Lung (tissue), 12 donors: Measurements from ENCODE around the gene FIS1. TPM values are rescaled to one million over a fixed set of nuclear protein-coding genes. Genes with fewer than 3 reads are reported as not detected.
"Not testable (repeated sequence)": the region's sequence is repeated elsewhere in the genome, so short reads cannot be mapped to it uniquely, and the experiment has no call there.

ENCODE experiments used
- ATAC-seq: fragments of 200-7000 bp; cut with Tn5 transposase; one replicate; pipeline ENCODE4 v1.9.1; 2020; ENCODE audit warnings: moderate number of reproducible peaks; ENCODE audit not compliant: insufficient read depth, low FRiP score
- DNase-seq, 3 donors: peaks; one replicate each; pipeline ENCODE4 v3.0.0-alpha.2; 2013 to 2017
- H3K27ac ChIP-seq, 2 donors: one replicate each; pipeline ENCODE4 v1.5.1; 2013; ENCODE audit warnings: mild to moderate bottlenecking in 2 of 2, moderate library complexity in 2 of 2, control low read depth in 1 of 2, inconsistent platforms in 1 of 2, low read depth in 1 of 2, low read length in 1 of 2
- H3K27me3 ChIP-seq, 3 donors: one replicate each; pipeline ENCODE4 v1.5.1; 2013; ENCODE audit warnings: low read length in 2 of 3; ENCODE audit not compliant: control insufficient read depth in 3 of 3, insufficient read depth in 3 of 3
- H3K36me3 ChIP-seq, 4 donors: one replicate each; pipeline ENCODE4 v1.5.1; 2013; ENCODE audit warnings: low read length in 4 of 4, mild to moderate bottlenecking in 1 of 4, moderate library complexity in 1 of 4; ENCODE audit not compliant: control insufficient read depth in 4 of 4, insufficient read depth in 4 of 4
- H3K4me1 ChIP-seq, 5 donors: one replicate each; pipeline ENCODE4 v1.5.1; 2013; ENCODE audit warnings: low read length in 5 of 5, mild to moderate bottlenecking in 2 of 5, moderate library complexity in 1 of 5; ENCODE audit not compliant: control insufficient read depth in 5 of 5, insufficient read depth in 5 of 5
- H3K4me3 ChIP-seq: one replicate; pipeline ENCODE4 v1.5.1; 2013; ENCODE audit warnings: mild to moderate bottlenecking, control low read depth, moderate library complexity
- H3K9ac ChIP-seq, 2 donors: one replicate each; pipeline ENCODE4 v1.5.1; 2013; ENCODE audit warnings: low read length in 2 of 2, control low read depth in 1 of 2; ENCODE audit not compliant: insufficient read depth in 1 of 2
- H3K9me3 ChIP-seq, 4 donors: one replicate each; pipeline ENCODE4 v1.5.1; 2013; ENCODE audit warnings: low read length in 3 of 4, mild to moderate bottlenecking in 1 of 4, moderate library complexity in 1 of 4; ENCODE audit not compliant: control insufficient read depth in 4 of 4, insufficient read depth in 3 of 4
- CTCF ChIP-seq: IDR thresholded peaks from 2 replicates; pipeline ENCODE4 v1.5.1; 2012; ENCODE audit warnings: mild to moderate bottlenecking; ENCODE audit errors: control extremely low read depth, extremely low read depth
- WGBS, 2 donors: extraction: QIAGEN DNeasy Blood & Tissue Kit; methylation state at CpG; one replicate each; pipeline ENCODE4 v1.1.7; 2013; 5-methylcytosine and 5-hydroxymethylcytosine counted together
- polyA plus RNA-seq, 2 donors: library from polyadenylated mRNA; stranded (reverse); fragments of 200-250 nt; gene quantifications; one replicate each; pipeline ENCODE4 v1.2.1, GENCODE V29; 2013
- total RNA-seq, 2 donors: library from RNA; depleted of rRNA in 1 of 2; stranded (reverse); fragments of >200 nt in 1 of 2; gene quantifications; one replicate each; pipeline ENCODE4 v1.2.1, GENCODE V29; 2014 to 2021
- donor health status: control.
- donor health status: control.
- donor health status: Bipolar disorder and iron deficiency.
- donor health status: healthy.
- donor health status: DM: yes; HTN: yes; CAD: no.

Gene FIS1
- total and polyA plus RNA-seq, 4 donors: 109 to 235 (median 159) TPM

GRCh38 chr7:101285171-101285570 is 40.3 kb upstream of the FIS1 start:
- peaks cover 0 to 2% (median 0%) of the 10 kb centered on the region in 4 donors for H3K9me3 ChIP-seq
- no peak for TF ChIP-seq CTCF
- H3K27ac ChIP-seq: no peak overlapping the region
- H3K36me3 ChIP-seq: no peaks in the 10 kb centered on the region
- DNase-seq: no peak
- 82 to 90% methylated on average over 9 of the region's 9 CpGs for whole genome bisulfite sequencing, 2 donors
- peaks cover 0 to 3% (median 0%) of the 10 kb centered on the region in 5 donors for H3K4me1 ChIP-seq
- H3K9ac ChIP-seq: no peak overlapping the region
- H3K4me3 ChIP-seq: no peak overlapping the region
- peaks cover 0 to 5% (median 0%) of the 10 kb centered on the region in 3 donors for H3K27me3 ChIP-seq
- ATAC-seq: no peak

GRCh38 chr7:101280912-101281311 is 36.0 kb upstream of the FIS1 start:
- not testable (repeated sequence) for H3K36me3 ChIP-seq, H3K4me1 ChIP-seq, H3K9me3 ChIP-seq, H3K9ac ChIP-seq, H3K4me3 ChIP-seq, H3K27ac ChIP-seq, ATAC-seq, DNase-seq, H3K27me3 ChIP-seq
- WGBS, 2 donors: 90 to 95% methylated on average over 8 of the region's 8 CpGs

GRCh38 chr7:101278461-101279292 is 33.8 kb upstream of the FIS1 start:
- Histone ChIP-seq H3K36me3 (no peaks in the 10 kb centered on the region), H3K9me3 (peaks cover 0 to 2% (median 0%) of the 10 kb centered on the region in 4 donors), H3K4me3 (no peak overlapping the region), H3K27me3 (no peaks in the 10 kb centered on the region), H3K4me1 (peaks cover 0 to 3% (median 0%) of the 10 kb centered on the region in 5 donors), H3K27ac (no peak overlapping the region), H3K9ac (no peak overlapping the region)
- DNase-seq (no peak), ATAC-seq (no peak)
- WGBS, 2 donors: 85 to 89% methylated on average over 24 of the region's 24 CpGs
- no peak for TF ChIP-seq CTCF

- 81 to 85% methylated on average over 9 of the region's 9 CpGs for WGBS, 2 donors
- Histone ChIP-seq H3K9ac (no peak overlapping the region), H3K27me3 (no peaks in the 10 kb centered on the region), H3K4me1 (no peaks in the 10 kb centered on the region), H3K36me3 (no peaks in the 10 kb centered on the region), H3K4me3 (no peak overlapping the region), H3K9me3 (peaks cover 0 to 2% (median 0%) of the 10 kb centered on the region in 4 donors), H3K27ac (no peak overlapping the region)
- no peak for TF ChIP-seq CTCF
- ATAC-seq (no peak), DNase-seq (no peak)
These were observed 32.3 kb upstream of the FIS1 start for GRCh38 chr7:101277155-101277554.
